A549 (cell line): ENCODE measurements around the gene DOK6. TPM values are rescaled to one million over a fixed set of nuclear protein-coding genes. Genes with fewer than 3 reads are reported as not detected.

Source experiments
- ATAC-seq, 2 experiments: fragments of 200-7000 bp in 1 of 2; fragments of >200 bp in 1 of 2; cut with Nextera tagmentation in 1 of 2; cut with Tn5 transposase in 1 of 2; 3 replicates each; pipeline versions ENCODE4 v1.8.0 to v1.9.1; 2018 to 2020; ENCODE audit warnings: mild to moderate bottlenecking in 1 of 2, moderate library complexity in 1 of 2
- CTCF ChIA-PET: fragments of 300-600 bp; sonication (Branson Sonifier 250); formaldehyde crosslinking; extraction: SDS; loops from one replicate; lab custom pipeline; 2021; ENCODE audit warnings: antibody characterized with exemption, inconsistent platforms; lab: Yijun Ruan, JAX
- POLR2A ChIA-PET: fragments of 350-600 bp; formaldehyde crosslinking; extraction: SDS; loops from one replicate; lab custom pipeline; 2021; ENCODE audit warnings: antibody characterized with exemption, inconsistent platforms; lab: Yijun Ruan, JAX
- DNase-seq, 2 experiments: peaks; one replicate each; pipeline versions ENCODE4 v3.0.0 to v3.0.0-alpha.2; 2011 to 2016; ENCODE audit warnings: low read depth in 1 of 2, low spot score in 1 of 2
- FAIRE-seq: peaks from 2 replicates; lab custom pipeline; 2011; peaks lifted over from hg19 to GRCh38; lab: Jason Lieb, UNC
- H3K27ac ChIP-seq, 2 experiments: fragments of >200 bp; sonication (Bioruptor Twin); formaldehyde crosslinking; 3 replicates each; pipeline ENCODE4 v1.5.1; 2016 to 2017
- H3K4me1 ChIP-seq: fragments of >200 bp; sonication (Bioruptor Twin); formaldehyde crosslinking; 3 replicates; pipeline ENCODE4 v1.6.1; 2016
- H3K4me2 ChIP-seq: fragments of >200 bp; sonication (Bioruptor Twin); formaldehyde crosslinking; 3 replicates; pipeline ENCODE4 v1.6.1; 2016
- H3K4me3 ChIP-seq: fragments of >200 bp; sonication (Bioruptor Twin); formaldehyde crosslinking; 3 replicates; pipeline ENCODE4 v1.5.1; 2016
- H3K9me3 ChIP-seq: fragments of >200 bp; sonication (Bioruptor Twin); formaldehyde crosslinking; 3 replicates; pipeline ENCODE4 v1.6.1; 2016
- BCL3 ChIP-seq: fragments of >200 bp; sonication (Bioruptor Twin); formaldehyde crosslinking; IDR thresholded peaks from 3 replicates; pipeline ENCODE4 v1.6.1; 2016
- BHLHE40 ChIP-seq: IDR thresholded peaks from 2 replicates; pipeline ENCODE4 v1.6.1; 2012; ENCODE audit warnings: low read depth, low read length, inconsistent platforms
- CBX8 ChIP-seq: fragments of 200-600 bp; sonication (generic); IDR thresholded peaks from 2 replicates; pipeline ENCODE4 v1.6.1; 2016
- CHD2 ChIP-seq: fragments of 150-350 bp; IDR thresholded peaks from 2 replicates; pipeline ENCODE4 v1.6.1; 2014; ENCODE audit warnings: low read length; ENCODE audit not compliant: partially characterized antibody
- CTCF ChIP-seq: fragments of >200 bp; sonication (Bioruptor Twin); formaldehyde crosslinking; IDR thresholded peaks from 3 replicates; pipeline ENCODE4 v1.5.1; 2016
- EHMT2 ChIP-seq: fragments of 200-600 bp; sonication (generic); IDR thresholded peaks from 2 replicates; pipeline ENCODE4 v1.6.1; 2016; ENCODE audit warnings: antibody characterized with exemption, low read depth, mild to moderate bottlenecking, moderate library complexity
- ELK1 ChIP-seq: fragments of 150-350 bp; IDR thresholded peaks from 2 replicates; pipeline ENCODE4 v1.6.1; 2014; ENCODE audit warnings: low read depth, mild to moderate bottlenecking, low read length
- FOSL2 ChIP-seq, 2 experiments: fragments of 450-650 bp in 1 of 2; fragments of >200 bp in 1 of 2; sonication (Bioruptor Twin) in 1 of 2; formaldehyde crosslinking; IDR thresholded peaks; 2 replicates each; pipeline versions ENCODE4 v1.5.0 to v1.6.1; 2016 to 2020; ENCODE audit warnings: mild to moderate bottlenecking in 1 of 2, moderate library complexity in 1 of 2
- HES2 ChIP-seq: fragments of >200 bp; sonication (Bioruptor Twin); formaldehyde crosslinking; IDR thresholded peaks from 2 replicates; pipeline ENCODE4 v1.6.1; 2016
- HOXA7 ChIP-seq: fragments of 250-450 bp; sonication (Bioruptor Pico); IDR thresholded peaks from 2 replicates; pipeline ENCODE4 v1.5.0; 2020; ENCODE audit warnings: mild to moderate bottlenecking, moderate library complexity
- HOXB5 ChIP-seq: fragments of 250-450 bp; sonication (Bioruptor Pico); IDR thresholded peaks from 2 replicates; pipeline ENCODE4 v1.5.0; 2020; ENCODE audit warnings: mild to moderate bottlenecking, moderate library complexity
- JUN ChIP-seq, 2 experiments: fragments of >200 bp; sonication (Bioruptor Twin); formaldehyde crosslinking; IDR thresholded peaks; 2 replicates in 1 of 2; 3 replicates in 1 of 2; pipeline ENCODE4 v1.6.1; 2016 to 2017
- JUNB ChIP-seq: fragments of >200 bp; sonication (Bioruptor Twin); formaldehyde crosslinking; IDR thresholded peaks from 2 replicates; pipeline ENCODE4 v1.6.1; 2016
- KDM1A ChIP-seq: fragments of 200-600 bp; sonication (generic); IDR thresholded peaks from 2 replicates; pipeline ENCODE4 v1.6.1; 2016; ENCODE audit warnings: low read depth, mild to moderate bottlenecking
- KDM5A ChIP-seq: fragments of 200-600 bp; sonication (generic); IDR thresholded peaks from 2 replicates; pipeline ENCODE4 v1.6.1; 2016; ENCODE audit warnings: antibody characterized with exemption, mild to moderate bottlenecking
- MAZ ChIP-seq: fragments of 150-350 bp; IDR thresholded peaks from 2 replicates; pipeline ENCODE4 v1.6.1; 2014; ENCODE audit warnings: antibody characterized with exemption, low read depth, low read length, borderline replicate concordance
- NR3C1 ChIP-seq: fragments of >200 bp; sonication (Bioruptor Twin); formaldehyde crosslinking; IDR thresholded peaks from 3 replicates; pipeline ENCODE4 v1.6.1; 2017
- POLR2AphosphoS2 ChIP-seq: conservative IDR thresholded peaks from 2 replicates; pipeline ENCODE4 v1.6.1; 2012; ENCODE audit warnings: low read length, improper control_type of control experiment, inconsistent platforms
- RARB ChIP-seq: fragments of 250-450 bp; sonication (Bioruptor Pico); IDR thresholded peaks from 2 replicates; pipeline ENCODE4 v1.8.0; 2021; ENCODE audit warnings: mild to moderate bottlenecking, moderate library complexity
- RNF2 ChIP-seq: fragments of 200-600 bp; sonication (generic); IDR thresholded peaks from 2 replicates; pipeline ENCODE4 v1.6.1; 2016; ENCODE audit warnings: low read depth, mild to moderate bottlenecking, antibody characterized with exemption, moderate library complexity, borderline replicate concordance
- SREBF2 ChIP-seq: fragments of 450-650 bp; IDR thresholded peaks from 2 replicates; pipeline ENCODE4 v1.6.1; 2014; ENCODE audit warnings: mild to moderate bottlenecking, moderate library complexity
- TFCP2L1 ChIP-seq: fragments of 250-450 bp; sonication (Bioruptor Pico); IDR thresholded peaks from 2 replicates; pipeline ENCODE4 v1.5.0; 2021; ENCODE audit warnings: mild to moderate bottlenecking
- TP53 ChIP-seq: fragments of 250-450 bp; sonication (Bioruptor Pico); IDR thresholded peaks from 2 replicates; pipeline ENCODE4 v1.5.0; 2021; ENCODE audit warnings: mild to moderate bottlenecking, moderate library complexity
- ZNF302 ChIP-seq: fragments of 250-450 bp; sonication (Bioruptor Pico); IDR thresholded peaks from 2 replicates; pipeline ENCODE4 v1.9.0; 2021; ENCODE audit warnings: inconsistent platforms, mild to moderate bottlenecking, moderate library complexity
- WGBS: methylation state at CpG from one replicate; pipeline ENCODE4 v1.1.6; 2017; ENCODE audit errors: missing lambda C conversion rate; 5-methylcytosine and 5-hydroxymethylcytosine counted together
- polyA plus RNA-seq, 4 experiments: library from polyadenylated mRNA; depleted of rRNA in 3 of 4; stranded (reverse); fragments of >200 nt; fragmentation: RNase III in 1 of 4; extraction: RNeasy Plus Mini Kit Qiagen cat#74134 plus additional on column Dnase treatment in 1 of 4; gene quantifications; 2 replicates in 3 of 4; 3 replicates in 1 of 4; pipeline ENCODE4 v1.2.3, GENCODE V29; 2011 to 2017

DOK6 gene
- polyA plus RNA-seq, 2 of the 4 experiments (the other 2 are of a cell fraction) = not detected

GRCh38 chr18:69897397-69898108, 496.9 kb downstream of the DOK6 start (continued):
- TF ChIP-seq NR3C1 = no peak
- no peak for TF ChIP-seq CBX8
- no peak for TF ChIP-seq CTCF
- TF ChIP-seq SREBF2 = no peak
- TF ChIP-seq RARB (CRISPR knock-in tag) = no peak
- TF ChIP-seq BHLHE40 = no peak
- no peak for TF ChIP-seq HOXB5 (CRISPR knock-in tag)
- TF ChIP-seq, all 56 proteins: peak for 0

- no peak for FAIRE-seq
- H3K9me3 ChIP-seq = no peaks in the 10 kb centered on the region
- CTCF ChIA-PET = no interaction called here
- ATAC-seq = no peak
- WGBS = 81% methylated on average over 11 of the region's 11 CpGs
- TF ChIP-seq EHMT2 = no peak
- TF ChIP-seq RNF2 = no peak
- TF ChIP-seq BCL3 = no peak
- no peak for TF ChIP-seq ELK1
- TF ChIP-seq HES2 = no peak
- TF ChIP-seq TP53 (CRISPR knock-in tag) = no peak
- no peak for TF ChIP-seq JUNB
- no peak for TF ChIP-seq MAZ
- TF ChIP-seq KDM1A = no peak
- TF ChIP-seq TFCP2L1 (CRISPR knock-in tag) = no peak
- no peak for TF ChIP-seq POLR2AphosphoS2
- no peak for TF ChIP-seq KDM5A
- no peak for TF ChIP-seq NR3C1
- no peak for TF ChIP-seq CHD2
- no peak for TF ChIP-seq BHLHE40
- TF ChIP-seq HOXA7 (CRISPR knock-in tag) = no peak
- no peak for TF ChIP-seq JUN (IDR thresholded peaks at IDR 0.05)
- TF ChIP-seq CTCF = no peak
- TF ChIP-seq FOSL2 (IDR thresholded peaks at IDR 0.05) = no peak
- no peak for TF ChIP-seq FOSL2 (CRISPR knock-in tag; IDR thresholded peaks at IDR 0.05)
- no peak for TF ChIP-seq ZNF302 (CRISPR knock-in tag)
- no peak overlapping the region for H3K4me3 ChIP-seq
- H3K4me2 ChIP-seq = no peak overlapping the region
- no peak overlapping the region for H3K27ac ChIP-seq
- POLR2A ChIA-PET = no interaction called here
- DNase-seq = no peak
- no peaks in the 10 kb centered on the region for H3K4me1 ChIP-seq
Observed at GRCh38 chr18:69898241-69898861, 497.7 kb downstream of the DOK6 start.
